ENCODE results near the gene GMEB2. TPM values are rescaled to one million over a fixed set of nuclear protein-coding genes. Genes with fewer than 3 reads are reported as not detected.

GMEB2 gene
- total RNA-seq, 1 experiment from 2014 or later = 14.3 TPM

DNA sequence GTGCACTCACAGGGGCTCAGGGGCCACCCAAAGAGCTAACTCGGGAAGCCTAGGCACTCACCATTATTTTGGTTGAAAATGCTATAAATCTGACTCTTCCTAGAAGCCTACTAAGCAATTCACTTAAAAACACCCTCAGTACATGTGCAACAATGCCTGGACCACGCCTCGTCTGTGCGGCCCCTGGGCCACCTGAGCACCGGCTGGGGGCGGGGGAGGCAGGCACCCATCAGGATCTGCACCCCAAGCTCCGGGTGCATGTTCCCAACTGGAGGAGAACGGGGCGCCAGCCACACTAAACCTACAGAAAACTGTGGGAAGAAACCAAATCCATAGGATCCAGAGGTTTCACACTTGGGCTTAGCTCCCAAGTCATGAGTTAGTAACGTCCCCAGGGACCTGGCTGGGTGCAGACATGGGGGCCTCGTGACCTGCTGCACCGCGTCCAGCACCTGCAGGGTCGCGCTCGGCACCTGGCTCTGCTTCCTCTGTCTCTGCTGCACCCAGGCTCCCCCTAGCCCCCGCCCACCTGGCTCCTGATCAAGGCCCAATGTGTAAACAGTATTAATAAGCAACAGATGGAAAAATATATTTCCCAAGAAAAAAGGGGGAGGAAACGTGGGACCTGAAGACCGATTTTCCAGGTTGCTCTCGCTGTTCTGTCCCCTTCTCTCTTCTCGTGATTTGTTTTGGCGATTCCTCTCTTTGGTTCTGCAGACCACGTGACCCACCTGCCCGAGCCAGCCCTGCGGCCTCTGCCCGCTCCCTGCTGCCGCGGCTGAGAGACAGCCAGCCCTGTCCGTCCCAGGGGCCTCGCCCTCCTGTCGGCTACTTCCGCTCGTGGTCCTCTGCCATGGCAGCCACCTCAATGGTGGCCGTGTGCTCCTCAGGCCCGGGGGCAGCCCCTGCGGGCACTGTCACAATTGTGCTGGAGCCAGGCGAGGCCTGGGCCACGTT, 37.4 kb downstream of the GMEB2 start:
- no peak overlapping the region for H3K9ac ChIP-seq (ENCODE audit: extremely low read depth, insufficient read length, low read length)
- H3K36me3 Mint-ChIP-seq (ENCODE audit: insufficient read depth in 1 of 3, low read depth in 3 of 3) = peaks cover 0 to 33% (median 27%) of the 10 kb centered on the region in 3 experiments
- no peaks in the 10 kb centered on the region for H3K79me1 ChIP-seq (ENCODE audit: insufficient read depth, low read depth, low read length, poor library complexity, severe bottlenecking)
- H3K23ac ChIP-seq (ENCODE audit: insufficient read length, low read depth, low read length) = no peak overlapping the region
- no peak overlapping the region for H2AFZ ChIP-seq (ENCODE audit: low read length)
- H3K4me1 Mint-ChIP-seq = peaks cover 3 to 7% of the 10 kb centered on the region in 2 experiments; a peak in 2 of 4 replicates
- no peaks in the 10 kb centered on the region for H3K9me3 Mint-ChIP-seq
- no peaks in the 10 kb centered on the region for H3K23me2 ChIP-seq (ENCODE audit: insufficient read length, low read depth, low read length, poor library complexity, severe bottlenecking)
- no peak overlapping the region for H2AK5ac ChIP-seq (ENCODE audit: insufficient read length, low read length)
- no peak overlapping the region for H4K91ac ChIP-seq (ENCODE audit: insufficient read length, low read depth, low read length)
- no peak overlapping the region for H4K8ac ChIP-seq (replicated peaks; ENCODE audit: insufficient read length, low read depth, low read length)
- WGBS (ENCODE audit: extremely low coverage, insufficient read length, low lambda C conversion rate) = no CpG with 5 or more reads among the region's 38 CpGs
- peaks cover 2% of the 10 kb centered on the region; the same call in 1 of the 2 replicates for H3K27me3 Mint-ChIP-seq (ENCODE audit: low read depth)
- H3K4me3 Mint-ChIP-seq = no peak overlapping the region
- no peaks in the 10 kb centered on the region for H3K9me3 ChIP-seq (ENCODE audit: control insufficient read depth, low read depth, low read length)
- H3K4me1 ChIP-seq (ENCODE audit: insufficient read depth, low read length) = no peaks in the 10 kb centered on the region
- no peak overlapping the region for H3K56ac ChIP-seq (ENCODE audit: insufficient read length, low read depth, low read length)
- no peak overlapping the region for H3K27ac Mint-ChIP-seq
- no peak overlapping the region for H3K27ac ChIP-seq (ENCODE audit: insufficient read length, low read depth, low read length)
- TF ChIP-seq, protein P1, sequence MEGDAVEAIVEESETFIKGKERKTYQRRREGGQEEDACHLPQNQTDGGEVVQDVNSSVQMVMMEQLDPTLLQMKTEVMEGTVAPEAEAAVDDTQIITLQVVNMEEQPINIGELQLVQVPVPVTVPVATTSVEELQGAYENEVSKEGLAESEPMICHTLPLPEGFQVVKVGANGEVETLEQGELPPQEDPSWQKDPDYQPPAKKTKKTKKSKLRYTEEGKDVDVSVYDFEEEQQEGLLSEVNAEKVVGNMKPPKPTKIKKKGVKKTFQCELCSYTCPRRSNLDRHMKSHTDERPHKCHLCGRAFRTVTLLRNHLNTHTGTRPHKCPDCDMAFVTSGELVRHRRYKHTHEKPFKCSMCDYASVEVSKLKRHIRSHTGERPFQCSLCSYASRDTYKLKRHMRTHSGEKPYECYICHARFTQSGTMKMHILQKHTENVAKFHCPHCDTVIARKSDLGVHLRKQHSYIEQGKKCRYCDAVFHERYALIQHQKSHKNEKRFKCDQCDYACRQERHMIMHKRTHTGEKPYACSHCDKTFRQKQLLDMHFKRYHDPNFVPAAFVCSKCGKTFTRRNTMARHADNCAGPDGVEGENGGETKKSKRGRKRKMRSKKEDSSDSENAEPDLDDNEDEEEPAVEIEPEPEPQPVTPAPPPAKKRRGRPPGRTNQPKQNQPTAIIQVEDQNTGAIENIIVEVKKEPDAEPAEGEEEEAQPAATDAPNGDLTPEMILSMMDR (conservative IDR thresholded peaks at IDR 0.05) = no peak
- no peak for DNase-seq
- no peaks in the 10 kb centered on the region for H4K20me1 ChIP-seq (ENCODE audit: control insufficient read depth, insufficient read depth, insufficient read length)
- H3K14ac ChIP-seq (ENCODE audit: insufficient read depth, low read length) = no peak overlapping the region; the same call in 1 of the 2 replicates
- H3T11ph ChIP-seq (ENCODE audit: low read length) = no peak overlapping the region
- H3K4me2 ChIP-seq (ENCODE audit: insufficient read depth, insufficient read length, low read length) = no peak overlapping the region
- H2BK12ac ChIP-seq (ENCODE audit: insufficient read length, low read depth, low read length) = no peak overlapping the region
- no peak overlapping the region for H4K5ac ChIP-seq (ENCODE audit: insufficient read length, low read depth, low read length)
- no peak overlapping the region for H3K4ac ChIP-seq (ENCODE audit: low read depth, low read length)
- no peak overlapping the region for H3K18ac ChIP-seq (ENCODE audit: insufficient read length, low read depth, low read length)
- H2BK15ac ChIP-seq (ENCODE audit: low read depth, low read length) = no peak overlapping the region; the same call in 1 of the 2 replicates
- H3K27me3 ChIP-seq (ENCODE audit: insufficient read depth, low read length) = no peaks in the 10 kb centered on the region
- H2BK120ac ChIP-seq (ENCODE audit: low read depth, low read length, poor library complexity, severe bottlenecking) = no peak overlapping the region
- no peak overlapping the region for H2BK20ac ChIP-seq (ENCODE audit: low read depth, low read length, poor library complexity, severe bottlenecking)
- no peak overlapping the region for H2BK5ac ChIP-seq (ENCODE audit: insufficient read length, low read length)
- no peaks in the 10 kb centered on the region for H3K79me2 ChIP-seq (ENCODE audit: insufficient read depth, low read length)
